Endothelial cell of umbilical vein (primary cell): ENCODE data around the gene SCNN1B.

Experiments
- CTCF ChIP-seq, 2 donors: IDR thresholded peaks; 1 replicate in 1 of 2; 2 replicates in 1 of 2; pipeline ENCODE4 v1.5.1; 2011; ENCODE audit warnings: low read length in 2 of 2, mild to moderate bottlenecking in 2 of 2, moderate library complexity in 2 of 2, control low read depth in 1 of 2, inconsistent platforms in 1 of 2, low read depth in 1 of 2; ENCODE audit not compliant: insufficient read depth in 1 of 2; ENCODE audit errors: extremely low read depth in 1 of 2
- EZH2 ChIP-seq: IDR thresholded peaks from 2 replicates; pipeline ENCODE4 v1.6.1; 2012; ENCODE audit warnings: borderline replicate concordance, low read depth, mild to moderate bottlenecking, moderate library complexity, low read length, inconsistent platforms; ENCODE audit not compliant: severe bottlenecking
- JUN ChIP-seq: IDR thresholded peaks from 2 replicates; pipeline ENCODE4 v1.6.1; 2011; ENCODE audit warnings: borderline replicate concordance, low read depth; ENCODE audit not compliant: insufficient read length, insufficient read depth
- MAX ChIP-seq: IDR thresholded peaks from 2 replicates; pipeline ENCODE4 v1.6.1; 2011; ENCODE audit not compliant: insufficient read depth, insufficient read length
- POLR2A ChIP-seq: IDR thresholded peaks from 2 replicates; pipeline ENCODE4 v1.6.1; 2012; ENCODE audit warnings: low read depth, mild to moderate bottlenecking, control low read depth, low read length
- POLR2AphosphoS5 ChIP-seq: IDR thresholded peaks from 2 replicates; pipeline ENCODE4 v1.6.1; 2012; ENCODE audit warnings: low read depth, mild to moderate bottlenecking, control low read depth, low read length, moderate library complexity; ENCODE audit not compliant: insufficient read depth

- no peak for TF ChIP-seq POLR2A
- no peak for TF ChIP-seq CTCF (IDR thresholded peaks at IDR 0.05; ENCODE audit: extremely low read depth in 1 of 2, insufficient read depth in 1 of 2, low read depth in 1 of 2, low read length in 2 of 2)
- TF ChIP-seq MAX: no peak
- TF ChIP-seq POLR2AphosphoS5: no peak
- TF ChIP-seq JUN: no peak
- TF ChIP-seq EZH2: no peak
Observed at GRCh38 chr16:23414731-23415130, 112.6 kb downstream of the SCNN1B start.
